Measurements from ENCODE around the gene GPALPP1. TPM values are rescaled to one million over a fixed set of nuclear protein-coding genes. Genes with fewer than 3 reads are reported as not detected.
"Not testable (repeated sequence)": the region's sequence is repeated elsewhere in the genome, so short reads cannot be mapped to it uniquely, and the experiment has no call there.

GPALPP1 gene
- total RNA-seq: 10 to 100 TPM; 26.3 to 40.7 (median 32.9) TPM
- 10 to 100 TPM in 1 of 3 donors, 1 to 10 TPM in 2; 7.8 to 12.0 (median 8.3) TPM for polyA plus RNA-seq

GRCh38 chr13:44989071-44989889 lies at the start of gene GPALPP1, which contains the start of gene NUFIP1:
GPALPP1 (plus strand) TSS chr13:44989538; CDS start chr13:44989655, 117 bp downstream.
NUFIP1 (minus strand) TSS chr13:44989471; CDS start chr13:44989436, 35 bp downstream.
- no peaks in the 10 kb centered on the region for H3K9me3 ChIP-seq
- no peaks in the 10 kb centered on the region for H3K27me3 ChIP-seq
- peak within 1 kb of the TSS; percentile 84 to 88 (median 88) for H3K27ac ChIP-seq
- TF ChIP-seq EP300 (IDR thresholded peaks at IDR 0.05) (peak in 1 of 4 donors; percentile 73), POLR2AphosphoS5 (IDR thresholded peaks at IDR 0.05) (peak; percentile 62 to 91 (median 84)), POLR2A (IDR thresholded peaks at IDR 0.05) (peak in 1 of 2 donors; percentile 31)
- TF ChIP-seq, protein P1, sequence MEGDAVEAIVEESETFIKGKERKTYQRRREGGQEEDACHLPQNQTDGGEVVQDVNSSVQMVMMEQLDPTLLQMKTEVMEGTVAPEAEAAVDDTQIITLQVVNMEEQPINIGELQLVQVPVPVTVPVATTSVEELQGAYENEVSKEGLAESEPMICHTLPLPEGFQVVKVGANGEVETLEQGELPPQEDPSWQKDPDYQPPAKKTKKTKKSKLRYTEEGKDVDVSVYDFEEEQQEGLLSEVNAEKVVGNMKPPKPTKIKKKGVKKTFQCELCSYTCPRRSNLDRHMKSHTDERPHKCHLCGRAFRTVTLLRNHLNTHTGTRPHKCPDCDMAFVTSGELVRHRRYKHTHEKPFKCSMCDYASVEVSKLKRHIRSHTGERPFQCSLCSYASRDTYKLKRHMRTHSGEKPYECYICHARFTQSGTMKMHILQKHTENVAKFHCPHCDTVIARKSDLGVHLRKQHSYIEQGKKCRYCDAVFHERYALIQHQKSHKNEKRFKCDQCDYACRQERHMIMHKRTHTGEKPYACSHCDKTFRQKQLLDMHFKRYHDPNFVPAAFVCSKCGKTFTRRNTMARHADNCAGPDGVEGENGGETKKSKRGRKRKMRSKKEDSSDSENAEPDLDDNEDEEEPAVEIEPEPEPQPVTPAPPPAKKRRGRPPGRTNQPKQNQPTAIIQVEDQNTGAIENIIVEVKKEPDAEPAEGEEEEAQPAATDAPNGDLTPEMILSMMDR (IDR thresholded peaks at IDR 0.05): peak in 1 of 4 experiments; percentile 29
- peak; percentile 95 for DNase-seq
- WGBS, 2 donors: 0% methylated on average over 66 of the region's 66 CpGs
- intact Hi-C loops (cut with DNase I): no loop called here
- peaks cover 0 to 11% (median 0%) of the 10 kb centered on the region in 4 donors for H3K36me3 ChIP-seq
- H3K4me3 ChIP-seq: peak within 1 kb of the TSS; percentile 75 to 97 (median 86)
- H3K4me1 ChIP-seq: peaks cover 0 to 44% (median 33%) of the 10 kb centered on the region in 4 donors

DNA sequence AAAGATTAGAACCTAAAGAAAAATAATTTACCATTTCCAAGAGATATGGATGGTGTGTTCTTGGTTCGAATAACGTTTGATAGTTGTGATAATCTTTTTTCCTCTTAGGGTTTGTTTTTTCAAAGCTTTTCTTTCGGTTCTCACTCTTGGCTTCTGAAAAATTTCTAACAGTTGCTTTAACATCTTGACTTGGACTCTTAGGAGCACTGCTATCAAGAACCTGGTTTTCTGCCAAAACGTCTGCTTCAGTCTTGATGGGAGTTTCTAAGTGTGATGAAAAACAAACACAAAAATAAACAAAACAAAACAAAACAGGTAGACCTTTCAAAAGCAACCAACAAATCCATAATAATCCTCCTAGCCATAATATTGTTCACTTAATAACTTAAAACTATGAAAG lies 45.9 kb upstream of the GPALPP1 start:
- H3K27ac ChIP-seq; DNase-seq; intact Hi-C loops (cut with DNase I); H3K4me1 ChIP-seq; H3K27me3 ChIP-seq; H3K9me3 ChIP-seq; H3K4me3 ChIP-seq: not testable (repeated sequence)
- H3K36me3 ChIP-seq: peaks cover 0 to 18% (median 0%) of the 10 kb centered on the region in 4 donors
- 47 to 76% methylated on average over 4 of the region's 4 CpGs for WGBS, 2 donors

DNA sequence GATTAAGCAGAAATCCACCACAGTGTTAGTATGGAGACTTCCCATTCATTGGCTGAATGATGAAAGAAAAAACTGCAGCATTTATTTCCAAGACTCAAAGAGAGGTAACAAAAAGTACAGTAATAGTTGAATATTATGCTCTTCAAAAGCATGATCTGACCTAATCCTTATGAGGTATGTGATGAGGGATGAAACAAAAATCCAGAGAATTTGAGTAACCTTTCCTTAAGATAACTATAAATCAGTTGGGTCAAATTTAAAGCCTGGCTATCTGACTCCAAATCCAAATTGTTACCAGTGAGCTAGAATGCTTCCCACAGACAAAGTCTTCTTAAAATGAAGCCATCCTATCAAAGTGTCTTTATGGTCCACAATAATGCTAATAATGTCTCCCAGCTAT lies 38.2 kb upstream of the GPALPP1 start:
- no peaks in the 10 kb centered on the region for H3K4me1 ChIP-seq
- intact Hi-C loops (cut with DNase I): no loop called here
- TF ChIP-seq EP300 (IDR thresholded peaks at IDR 0.05): no peak
- TF ChIP-seq, protein P1 (IDR thresholded peaks at IDR 0.05): no peak
- TF ChIP-seq POLR2A (IDR thresholded peaks at IDR 0.05): no peak
- TF ChIP-seq POLR2AphosphoS5 (IDR thresholded peaks at IDR 0.05): no peak

GRCh38 chr13:44952671-44953070 lies 36.7 kb upstream of the GPALPP1 start:
- Histone ChIP-seq H3K9me3 (no peaks in the 10 kb centered on the region), H3K4me3 (no peak overlapping the region), H3K36me3 (peaks cover 0 to 8% (median 0%) of the 10 kb centered on the region in 4 donors), H3K27ac (no peak overlapping the region), H3K4me1 (no peaks in the 10 kb centered on the region), H3K27me3 (no peaks in the 10 kb centered on the region)
- whole genome bisulfite sequencing, 2 donors: 88 to 91% methylated on average over 2 of the region's 2 CpGs
- intact Hi-C loops (cut with DNase I): no loop called here
- TF ChIP-seq POLR2A (IDR thresholded peaks at IDR 0.05) (no peak), EP300 (IDR thresholded peaks at IDR 0.05) (no peak), POLR2AphosphoS5 (IDR thresholded peaks at IDR 0.05) (no peak)
- TF ChIP-seq, protein P1 (IDR thresholded peaks at IDR 0.05): no peak
- no peak for DNase-seq

More for the DNA sequence above, 38.2 kb upstream of the GPALPP1 start:
- no peak for DNase-seq
- no peaks in the 10 kb centered on the region for H3K9me3 ChIP-seq
- no peak overlapping the region for H3K4me3 ChIP-seq
- H3K27me3 ChIP-seq: no peaks in the 10 kb centered on the region
- peaks cover 0 to 16% (median 0%) of the 10 kb centered on the region in 4 donors for H3K36me3 ChIP-seq
- H3K27ac ChIP-seq: no peak overlapping the region

DNA sequence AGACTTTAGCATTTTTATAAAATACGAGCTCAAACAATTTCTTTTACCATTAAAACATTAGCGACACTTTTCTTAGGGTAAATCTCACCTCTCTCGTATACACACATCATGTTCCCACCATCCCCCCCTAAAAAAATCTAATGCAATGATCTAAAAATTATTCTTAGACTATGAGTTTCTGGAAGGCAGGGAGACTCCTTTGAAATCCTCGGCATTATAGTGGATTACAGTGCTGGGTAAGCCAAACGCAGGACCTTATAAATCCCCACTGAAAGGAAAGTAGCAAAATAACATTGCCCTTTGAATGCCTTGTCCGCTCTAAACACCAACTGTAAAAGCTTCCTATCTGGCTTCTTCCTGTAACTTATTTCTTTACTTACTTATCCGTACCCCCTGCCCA lies 35.1 kb upstream of the GPALPP1 start:
- Histone ChIP-seq H3K9me3 (no peaks in the 10 kb centered on the region), H3K4me3 (no peak overlapping the region), H3K27me3 (no peaks in the 10 kb centered on the region), H3K4me1 (no peaks in the 10 kb centered on the region), H3K36me3 (peaks cover 0 to 16% (median 0%) of the 10 kb centered on the region in 4 donors), H3K27ac (no peak overlapping the region)
- intact Hi-C loops (cut with DNase I): no loop called here
- WGBS, 2 donors: 95 to 96% methylated on average over 7 of the region's 7 CpGs
- TF ChIP-seq EP300 (IDR thresholded peaks at IDR 0.05) (no peak), POLR2A (IDR thresholded peaks at IDR 0.05) (no peak), POLR2AphosphoS5 (IDR thresholded peaks at IDR 0.05) (no peak)
- TF ChIP-seq, protein P1 (IDR thresholded peaks at IDR 0.05): no peak
- no peak for DNase-seq
